Measurements from ENCODE around the gene C9orf153.

The C9orf153 gene

DNA sequence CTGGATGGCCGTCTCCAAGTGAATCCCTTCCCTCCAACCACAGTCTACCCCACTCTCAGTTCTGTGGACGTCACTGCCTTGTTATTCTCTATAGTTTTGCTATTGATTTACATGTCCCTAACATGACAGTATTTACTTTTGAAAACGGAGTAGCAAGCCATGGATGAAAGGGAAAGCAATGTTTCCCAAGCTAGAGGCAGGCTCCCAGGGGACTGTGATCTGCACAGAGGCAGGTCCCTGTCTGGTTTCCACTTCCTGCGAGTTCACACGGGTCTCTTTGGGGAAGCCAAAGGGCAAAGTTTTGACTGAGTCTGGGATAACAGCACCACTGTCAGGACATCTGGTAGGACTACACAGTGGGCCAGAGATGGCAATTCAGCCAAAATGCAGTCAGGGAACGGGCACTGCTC, 12.7 kb downstream of the C9orf153 start:
- Histone ChIP-seq H3K27ac (no peak overlapping the region), H3K27me3 (replicated peaks) (no peaks in the 10 kb centered on the region), H3K4me3 (ENCODE audit: low read depth, low read length) (no peak overlapping the region), H3K36me3 (replicated peaks) (no peaks in the 10 kb centered on the region)
- TF ChIP-seq, protein P1, sequence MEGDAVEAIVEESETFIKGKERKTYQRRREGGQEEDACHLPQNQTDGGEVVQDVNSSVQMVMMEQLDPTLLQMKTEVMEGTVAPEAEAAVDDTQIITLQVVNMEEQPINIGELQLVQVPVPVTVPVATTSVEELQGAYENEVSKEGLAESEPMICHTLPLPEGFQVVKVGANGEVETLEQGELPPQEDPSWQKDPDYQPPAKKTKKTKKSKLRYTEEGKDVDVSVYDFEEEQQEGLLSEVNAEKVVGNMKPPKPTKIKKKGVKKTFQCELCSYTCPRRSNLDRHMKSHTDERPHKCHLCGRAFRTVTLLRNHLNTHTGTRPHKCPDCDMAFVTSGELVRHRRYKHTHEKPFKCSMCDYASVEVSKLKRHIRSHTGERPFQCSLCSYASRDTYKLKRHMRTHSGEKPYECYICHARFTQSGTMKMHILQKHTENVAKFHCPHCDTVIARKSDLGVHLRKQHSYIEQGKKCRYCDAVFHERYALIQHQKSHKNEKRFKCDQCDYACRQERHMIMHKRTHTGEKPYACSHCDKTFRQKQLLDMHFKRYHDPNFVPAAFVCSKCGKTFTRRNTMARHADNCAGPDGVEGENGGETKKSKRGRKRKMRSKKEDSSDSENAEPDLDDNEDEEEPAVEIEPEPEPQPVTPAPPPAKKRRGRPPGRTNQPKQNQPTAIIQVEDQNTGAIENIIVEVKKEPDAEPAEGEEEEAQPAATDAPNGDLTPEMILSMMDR (IDR thresholded peaks at IDR 0.05; ENCODE audit: low read depth, low read length, missing control alignments), result peak; percentile 34
- in situ Hi-C loops (cut with HindIII; ENCODE audit: low pct_ligation_motif_present, low sequenced_read_pairs), result no loop called here
- peak; percentile 41 for DNase-seq

GRCh38 chr9:86242071-86242470, 17.4 kb downstream of the C9orf153 start:
- in situ Hi-C loops (cut with HindIII; ENCODE audit: low pct_ligation_motif_present, low sequenced_read_pairs), result no loop called here
- Histone ChIP-seq H3K4me3 (ENCODE audit: low read depth, low read length) (no peak overlapping the region), H3K36me3 (replicated peaks) (no peaks in the 10 kb centered on the region), H3K27ac (no peak overlapping the region), H3K27me3 (replicated peaks) (no peaks in the 10 kb centered on the region)
- no peak for DNase-seq
- TF ChIP-seq, protein P1 (IDR thresholded peaks at IDR 0.05; ENCODE audit: low read depth, low read length, missing control alignments), result no peak

DNA sequence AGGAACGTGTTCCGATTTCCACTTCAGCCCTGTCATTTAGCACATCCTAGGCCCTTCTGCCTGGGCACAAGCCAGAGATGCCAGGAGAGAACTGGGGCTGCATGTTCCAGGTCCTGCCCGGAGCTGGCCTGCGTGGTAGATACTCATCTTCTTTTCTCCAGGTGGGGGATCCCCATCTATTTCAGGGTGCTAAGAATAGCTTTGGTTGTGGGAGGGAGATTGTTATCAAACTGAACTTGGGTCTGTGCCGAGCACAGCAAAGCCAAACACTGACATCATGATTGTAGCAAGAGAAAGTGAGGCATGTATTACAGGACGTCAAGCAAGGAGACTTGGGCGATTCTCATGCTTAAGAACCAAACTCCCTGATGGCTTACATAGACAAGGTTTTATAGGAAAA, 18.2 kb downstream of the C9orf153 start:
- no peak overlapping the region for H3K4me3 ChIP-seq (ENCODE audit: low read depth, low read length)
- in situ Hi-C loops (cut with HindIII; ENCODE audit: low pct_ligation_motif_present, low sequenced_read_pairs), result no loop called here
- H3K27ac ChIP-seq, result no peak overlapping the region
- no peak for DNase-seq
- no peaks in the 10 kb centered on the region for H3K27me3 ChIP-seq (replicated peaks)
- TF ChIP-seq, protein P1 (IDR thresholded peaks at IDR 0.05; ENCODE audit: low read depth, low read length, missing control alignments), result no peak
- H3K36me3 ChIP-seq (replicated peaks), result no peaks in the 10 kb centered on the region

- in situ Hi-C loops (cut with HindIII; ENCODE audit: low pct_ligation_motif_present, low sequenced_read_pairs), result no loop called here
- no peak for DNase-seq
Measured at GRCh38 chr9:86238861-86239770, 20.3 kb downstream of the C9orf153 start.

DNA sequence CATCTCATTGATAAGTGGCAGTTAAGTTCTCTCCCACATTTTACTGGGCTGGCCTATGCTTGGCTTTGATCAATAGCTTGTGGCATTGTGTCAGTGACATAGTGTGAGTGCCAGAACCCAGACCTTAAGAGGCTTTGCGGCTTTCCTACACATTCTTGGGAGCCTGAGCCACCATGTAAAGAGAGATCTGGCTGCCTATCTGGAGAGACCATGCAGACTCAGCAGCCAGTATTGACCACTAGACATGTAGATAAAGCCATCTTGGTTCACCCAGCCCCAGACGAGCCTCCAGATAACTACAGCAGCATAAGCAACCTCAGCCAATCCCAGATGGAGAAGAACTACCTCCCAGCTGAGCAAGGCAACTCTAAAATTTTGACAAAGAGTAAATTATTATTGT, 28.6 kb downstream of the C9orf153 start:
- TF ChIP-seq, protein P1 (IDR thresholded peaks at IDR 0.05; ENCODE audit: low read depth, low read length, missing control alignments), result no peak
- Histone ChIP-seq H3K27ac (no peak overlapping the region), H3K27me3 (replicated peaks) (no peaks in the 10 kb centered on the region), H3K4me3 (ENCODE audit: low read depth, low read length) (no peak overlapping the region), H3K36me3 (replicated peaks) (no peaks in the 10 kb centered on the region)
- no peak for DNase-seq
- in situ Hi-C loops (cut with HindIII; ENCODE audit: low pct_ligation_motif_present, low sequenced_read_pairs), result no loop called here

More at GRCh38 chr9:86238861-86239770, 20.3 kb downstream of the C9orf153 start:
- Histone ChIP-seq H3K27me3 (replicated peaks) (no peaks in the 10 kb centered on the region), H3K36me3 (replicated peaks) (no peaks in the 10 kb centered on the region), H3K27ac (no peak overlapping the region), H3K4me3 (ENCODE audit: low read depth, low read length) (no peak overlapping the region)
- TF ChIP-seq, protein P1 (IDR thresholded peaks at IDR 0.05; ENCODE audit: low read depth, low read length, missing control alignments), result peak; percentile 0
